HG02885 (cell line): ENCODE measurements around the gene IFT43.
"Not testable (repeated sequence)": the region's sequence is repeated elsewhere in the genome, so short reads cannot be mapped to it uniquely, and the experiment has no call there.

Experiments
- ATAC-seq: cut with Tn5 transposase; IDR thresholded peaks from one replicate; pipeline ENCODE4 v1.9.1; 2021; ENCODE audit warnings: mild to moderate bottlenecking; ENCODE audit not compliant: unreplicated experiment, poor library complexity

Gene IFT43

DNA sequence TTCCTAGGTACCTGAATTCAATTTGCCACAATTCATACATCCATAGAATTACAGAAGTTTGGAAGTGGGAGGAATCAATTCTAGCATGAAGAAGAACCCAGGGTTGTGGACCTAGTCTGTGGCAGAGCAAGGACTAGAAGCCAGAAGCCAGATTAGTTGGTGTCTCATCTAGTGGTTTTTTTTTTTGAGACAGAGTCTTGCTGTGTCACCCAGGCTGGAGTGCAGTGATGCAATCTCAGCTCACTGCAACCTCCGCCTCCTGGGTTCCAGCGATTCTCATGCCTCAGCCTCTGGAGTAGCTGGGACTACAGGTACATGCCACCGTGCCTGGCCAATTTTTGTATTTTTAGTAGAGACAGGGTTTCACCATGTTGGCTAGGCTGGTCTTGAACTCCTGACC, 24.1 kb downstream of the IFT43 start:
- ATAC-seq: not testable (repeated sequence)

GRCh38 chr14:76011930-76012329, 26.4 kb downstream of the IFT43 start:
- no peak for ATAC-seq

DNA sequence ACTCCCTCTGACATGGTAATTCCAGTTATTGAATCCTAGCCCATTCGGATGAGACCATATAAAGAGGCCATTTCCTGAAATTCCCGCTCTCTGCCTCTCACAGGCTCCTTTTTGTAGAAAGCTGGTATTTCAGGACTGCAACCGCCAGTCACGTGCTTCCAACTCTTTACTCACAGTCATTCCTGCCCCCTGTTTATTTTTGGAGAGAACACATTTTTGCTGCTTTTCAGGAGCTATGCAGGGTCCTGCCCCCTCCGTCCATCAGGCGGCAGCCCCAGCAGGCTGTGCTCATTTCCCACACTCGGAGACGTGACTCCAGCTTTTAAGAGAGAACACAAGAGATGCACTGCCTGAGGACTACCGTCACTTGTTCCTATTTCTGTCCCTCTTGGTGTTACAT, 26.8 kb downstream of the IFT43 start:
- no peak for ATAC-seq

- no peak for ATAC-seq
Observed at GRCh38 chr14:76015191-76015590, 29.6 kb downstream of the IFT43 start.

- no peak for ATAC-seq
Observed at GRCh38 chr14:76015668-76016067, 30.1 kb downstream of the IFT43 start.

GRCh38 chr14:76019676-76020075, 34.1 kb downstream of the IFT43 start:
- ATAC-seq: no peak

GRCh38 chr14:76022991-76023390, 37.4 kb downstream of the IFT43 start:
- no peak for ATAC-seq

DNA sequence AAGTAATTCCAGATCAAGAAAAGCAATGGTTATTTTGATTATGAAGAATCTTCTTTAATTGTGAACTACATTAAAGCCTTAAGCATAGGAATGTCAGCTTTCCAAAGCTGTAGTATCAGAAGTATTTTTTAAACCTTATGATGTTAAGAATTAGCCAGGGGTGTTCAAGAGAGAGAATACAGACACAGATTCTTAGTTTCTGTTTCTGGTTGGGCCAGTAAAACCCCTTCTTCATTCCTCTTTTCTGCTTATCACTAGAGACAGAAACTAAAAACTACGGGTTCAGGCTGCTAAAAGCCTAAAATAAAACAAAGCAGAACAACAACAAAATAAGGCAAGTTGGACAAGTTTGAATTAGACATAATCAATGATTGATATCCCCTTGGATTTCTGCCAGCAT, 38.2 kb downstream of the IFT43 start:
- no peak for ATAC-seq

- no peak for ATAC-seq
Observed at GRCh38 chr14:76024211-76024907, 38.8 kb downstream of the IFT43 start.

DNA sequence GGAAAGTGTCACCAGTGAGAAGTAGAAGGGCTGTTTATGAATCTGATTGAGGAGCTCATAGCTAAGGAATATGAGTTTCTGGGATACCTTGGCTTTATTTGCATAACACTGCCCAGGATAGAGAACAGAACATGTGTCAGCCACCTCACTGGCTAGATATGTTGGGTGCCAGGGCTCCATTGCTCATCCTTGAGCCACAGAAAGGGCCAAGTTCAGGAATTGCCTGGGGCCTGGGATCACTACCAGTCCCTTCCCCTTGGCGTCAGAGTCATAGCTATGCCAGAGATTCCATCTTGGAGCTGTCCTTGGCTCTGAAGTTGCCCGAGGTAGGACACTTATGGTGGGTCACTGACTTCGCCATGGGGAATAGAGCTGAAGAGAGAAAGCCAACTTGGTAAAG, 49.0 kb downstream of the IFT43 start:
- ATAC-seq: no peak

GRCh38 chr14:76040704-76041103, 55.1 kb downstream of the IFT43 start:
- ATAC-seq: no peak

DNA sequence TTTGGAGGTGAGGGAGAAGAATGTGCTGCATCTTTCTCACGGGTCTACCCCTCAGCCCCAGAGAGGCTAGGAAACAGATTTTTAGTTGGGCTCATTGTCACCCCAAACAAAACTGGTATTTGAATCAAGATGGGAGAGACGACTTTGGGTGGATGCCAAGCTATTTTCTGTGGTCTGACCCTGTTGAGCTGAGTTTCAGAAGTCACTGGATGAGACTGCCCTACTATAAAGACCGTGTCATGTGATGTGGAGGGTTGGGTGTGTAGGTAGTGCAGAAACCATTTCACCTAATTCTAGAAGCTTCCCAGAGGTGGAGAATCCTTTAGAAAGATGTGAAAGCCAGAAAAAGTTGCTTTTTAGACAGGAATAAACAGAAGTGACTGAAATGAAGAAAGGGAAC, 60.2 kb downstream of the IFT43 start:
- no peak for ATAC-seq

- no peak for ATAC-seq
Observed at GRCh38 chr14:76050250-76050649, 64.7 kb downstream of the IFT43 start.

DNA sequence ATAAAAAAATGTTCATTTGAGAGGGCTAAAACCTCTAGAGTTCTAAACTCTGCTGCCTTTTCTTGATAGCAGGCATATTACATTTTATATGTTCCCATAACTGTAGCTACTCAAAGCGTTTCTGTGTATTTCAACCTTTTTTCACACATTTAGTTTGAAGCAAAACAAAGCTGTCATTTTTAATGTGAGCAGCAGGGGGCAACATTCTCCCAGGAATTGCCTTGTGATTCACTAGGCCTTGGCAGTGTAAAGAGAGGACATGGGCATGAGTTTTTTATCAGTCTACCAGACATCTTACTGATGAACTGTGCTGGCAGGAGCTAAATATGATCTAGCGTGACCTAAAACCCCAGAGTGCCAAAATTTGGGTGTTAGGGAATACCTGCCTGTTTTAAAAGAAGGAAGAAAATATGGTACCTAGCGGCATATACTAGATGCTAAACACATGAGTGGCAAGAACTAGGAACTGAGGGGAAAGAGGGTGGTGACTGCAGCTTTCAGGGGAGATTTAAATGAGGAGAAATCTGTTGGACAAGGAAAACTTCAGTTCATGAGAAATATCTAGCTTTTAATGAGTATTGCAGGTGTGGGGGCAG, 65.3 kb downstream of the IFT43 start:
- no peak for ATAC-seq

DNA sequence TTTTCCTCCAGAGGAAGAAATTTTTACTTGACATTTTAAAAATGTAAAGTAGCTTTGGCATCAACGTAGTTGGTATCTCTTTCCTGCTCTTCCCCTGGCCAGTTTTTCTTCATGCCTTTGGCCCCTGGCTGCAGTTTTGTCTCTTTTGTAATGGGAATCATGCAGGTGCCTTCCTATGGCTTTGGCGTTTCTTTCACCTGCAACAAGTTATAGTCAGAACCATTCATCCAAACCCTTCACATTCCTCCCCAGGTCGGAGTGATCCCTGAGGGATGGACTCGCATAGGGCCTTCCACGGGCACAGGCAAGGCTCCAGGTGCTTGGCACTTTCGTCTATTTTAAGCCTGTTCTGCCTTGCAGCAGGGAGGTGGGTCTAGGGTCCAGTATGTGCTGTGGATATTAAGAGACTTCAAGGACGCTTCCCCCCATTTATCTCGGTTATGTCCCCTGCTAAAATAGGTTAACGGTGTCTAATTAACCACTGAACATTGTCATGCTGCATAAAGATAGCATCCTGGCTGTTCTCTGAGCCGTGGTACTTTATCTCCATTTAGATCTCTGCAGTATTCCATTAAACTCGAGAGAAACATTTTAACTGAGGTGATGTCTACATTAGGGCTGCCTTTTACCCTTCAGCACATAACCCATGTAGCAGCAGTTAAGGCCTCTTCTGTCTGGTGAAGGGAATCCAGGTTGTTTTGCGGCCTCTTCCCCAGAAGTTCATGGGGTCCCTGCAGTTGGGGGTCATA, 66.3 kb downstream of the IFT43 start:
- no peak for ATAC-seq

GRCh38 chr14:76053572-76054355, 68.2 kb downstream of the IFT43 start:
- no peak for ATAC-seq

- ATAC-seq: no peak
Observed at GRCh38 chr14:76055330-76055729, 69.8 kb downstream of the IFT43 start.

- no peak for ATAC-seq
Observed at GRCh38 chr14:76056128-76056527, 70.6 kb downstream of the IFT43 start.

DNA sequence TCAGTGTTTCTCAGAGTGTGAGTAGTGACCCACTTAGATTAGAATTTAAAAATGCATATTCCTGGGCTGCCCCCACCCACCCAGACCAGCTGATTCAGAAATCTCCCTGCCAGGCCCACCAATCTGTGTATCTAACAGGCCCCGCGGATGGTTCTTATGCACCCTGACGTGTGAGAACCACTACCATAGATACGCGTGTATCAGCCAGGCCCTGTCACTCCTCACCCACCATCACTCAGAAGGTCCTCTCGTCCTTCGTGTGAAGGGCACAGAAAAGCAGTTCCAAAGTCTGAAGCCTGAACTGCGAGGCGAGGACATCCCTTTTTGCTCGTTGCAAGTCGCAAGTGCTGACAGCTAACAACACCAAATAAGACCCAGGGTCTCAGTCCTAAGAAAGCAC, 72.4 kb downstream of the IFT43 start:
- no peak for ATAC-seq

GRCh38 chr14:76063327-76063726, 77.8 kb downstream of the IFT43 start:
- no peak for ATAC-seq

GRCh38 chr14:76065519-76065918, 80.0 kb downstream of the IFT43 start:
- no peak for ATAC-seq
